K562 (cell line): Measurements from ENCODE around the gene TP53BP2. TPM values are rescaled to one million over a fixed set of nuclear protein-coding genes. Genes with fewer than 3 reads are reported as not detected.

Source experiments
- GTF2A2 ChIP-seq: IDR thresholded peaks from 2 replicates; pipeline ENCODE4 v1.6.1; 2016; ENCODE audit warnings: mild to moderate bottlenecking, missing genetic modification characterization, missing compliant biosample characterization
- PRDM10 ChIP-seq: fragments of 450-650 bp; IDR thresholded peaks from 2 replicates; pipeline ENCODE4 v1.6.1; 2018; ENCODE audit not compliant: partially characterized antibody
- RREB1 ChIP-seq: fragments of 250-450 bp; sonication (Bioruptor Pico); IDR thresholded peaks from 2 replicates; pipeline ENCODE4 v1.4.0; 2020
- ZNF407 ChIP-seq: fragments of 450-650 bp; IDR thresholded peaks from 2 replicates; pipeline ENCODE4 v1.6.1; 2016; ENCODE audit warnings: low read depth
- polyA plus RNA-seq, 8 experiments: library from polyadenylated mRNA; depleted of rRNA in 4 of 8; stranded (reverse) in 5 of 8; unstranded in 3 of 8; fragments of >200 nt; fragmentation: Nextera tagmentation in 2 of 8; fragmentation: Illumina TruSeq in 1 of 8; extraction: Ambion mirVana in 2 of 8; extraction: Trizol in 1 of 8; gene quantifications; 2 replicates each; pipeline versions ENCODE4 v1.2.1 to v1.2.3, GENCODE V29; 2011 to 2014; ENCODE audit warnings: inconsistent platforms in 1 of 8, missing spikeins in 1 of 8
- total RNA-seq, 7 experiments: library from RNA; depleted of rRNA in 6 of 7; stranded (reverse); fragments of >200 nt in 6 of 7; fragmentation: Illumina TruSeq in 2 of 7; extraction: Trizol in 2 of 7; gene quantifications; 2 replicates each; pipeline versions ENCODE4 v1.2.1 to v1.2.3, GENCODE V29; 2011 to 2021; ENCODE audit warnings: low replicate concordance in 1 of 7
- TF ChIP-seq, protein P1 (sequence below): sonication (generic); formaldehyde crosslinking; IDR thresholded peaks from 2 replicates; pipeline ENCODE4 v1.8.1; 2022; ENCODE audit warnings: missing genetic modification reagents

Gene TP53BP2
- total and polyA plus RNA-seq, 9 of the 15 experiments (the other 6 are each of a cell fraction or from before 2014, with no cell fraction given): 17.0 to 69.6 (median 40.1) TPM

DNA sequence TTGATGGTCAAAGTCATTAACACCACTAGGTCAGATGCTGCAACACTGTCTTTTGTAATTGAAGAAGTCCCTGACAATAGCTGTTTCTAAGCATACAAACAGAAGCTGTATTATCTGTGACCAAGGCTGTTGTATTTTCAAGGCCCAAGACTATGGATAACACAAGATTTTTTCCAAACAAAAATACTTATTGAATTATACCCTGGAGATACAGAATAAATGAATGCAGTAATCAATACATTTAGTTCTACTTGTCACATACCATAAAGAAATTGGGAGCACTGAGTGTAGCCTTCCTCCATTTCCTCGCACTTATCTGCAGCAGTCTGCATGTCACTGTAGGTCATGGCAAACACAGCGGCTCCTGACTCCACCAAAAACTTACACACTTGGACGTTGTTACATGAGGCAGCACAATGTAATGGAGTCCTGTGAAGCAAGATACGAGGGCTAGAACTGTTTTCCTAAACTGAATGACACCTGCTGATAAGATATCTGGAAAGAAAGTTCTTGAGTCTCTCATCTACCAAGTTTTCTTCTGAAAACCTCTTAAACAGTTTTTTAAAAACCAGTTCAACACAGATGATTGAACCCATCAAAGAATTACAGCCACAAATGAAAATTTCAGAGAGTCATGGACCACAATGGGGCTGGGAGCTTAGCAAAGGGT, 56.9 kb downstream of the TP53BP2 start (continued):
- TF ChIP-seq ZNF407 (no peak), GTF2A2 (tag) (no peak), RREB1 (CRISPR knock-in tag) (peak; percentile 62; the same call in 1 of the 2 replicates), PRDM10 (no peak)
- TF ChIP-seq, protein P1, sequence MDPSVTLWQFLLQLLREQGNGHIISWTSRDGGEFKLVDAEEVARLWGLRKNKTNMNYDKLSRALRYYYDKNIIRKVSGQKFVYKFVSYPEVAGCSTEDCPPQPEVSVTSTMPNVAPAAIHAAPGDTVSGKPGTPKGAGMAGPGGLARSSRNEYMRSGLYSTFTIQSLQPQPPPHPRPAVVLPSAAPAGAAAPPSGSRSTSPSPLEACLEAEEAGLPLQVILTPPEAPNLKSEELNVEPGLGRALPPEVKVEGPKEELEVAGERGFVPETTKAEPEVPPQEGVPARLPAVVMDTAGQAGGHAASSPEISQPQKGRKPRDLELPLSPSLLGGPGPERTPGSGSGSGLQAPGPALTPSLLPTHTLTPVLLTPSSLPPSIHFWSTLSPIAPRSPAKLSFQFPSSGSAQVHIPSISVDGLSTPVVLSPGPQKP (CRISPR knock-in tag): no peak
